Smooth muscle cell (in vitro differentiated cells): ENCODE results near the gene CBX8. TPM values are rescaled to one million over a fixed set of nuclear protein-coding genes. Genes with fewer than 3 reads are reported as not detected.
"Not testable (repeated sequence)": the region's sequence is repeated elsewhere in the genome, so short reads cannot be mapped to it uniquely, and the experiment has no call there.

Experiments
- DNase-seq: peaks from one replicate; lab custom pipeline; 2025; ENCODE audit not compliant: unreplicated experiment; lab: John Stamatoyannopoulos, UW
- H2AFZ ChIP-seq: fragments of 200-600 bp; sonication (generic); 2 replicates; pipeline ENCODE4 v1.6.0; 2016; ENCODE audit warnings: antibody characterized with exemption, low read depth, mild to moderate bottlenecking
- H3F3A ChIP-seq: fragments of 200-600 bp; sonication (generic); 2 replicates; pipeline ENCODE4 v1.6.0; 2017; ENCODE audit warnings: antibody characterized with exemption, low read depth
- H3K27ac ChIP-seq: fragments of 200-600 bp; sonication (generic); 2 replicates; pipeline ENCODE4 v1.5.1; 2016; ENCODE audit warnings: low read depth, mild to moderate bottlenecking
- H3K27me3 ChIP-seq: fragments of 200-600 bp; sonication (generic); 2 replicates; pipeline ENCODE4 v1.6.1; 2016; ENCODE audit warnings: low read depth, mild to moderate bottlenecking
- H3K36me3 ChIP-seq: fragments of 200-600 bp; sonication (generic); 2 replicates; pipeline ENCODE4 v1.5.1; 2016; ENCODE audit warnings: low read depth
- H3K4me1 ChIP-seq: fragments of 200-600 bp; sonication (generic); 2 replicates; pipeline ENCODE4 v1.5.1; 2016; ENCODE audit warnings: low read depth
- H3K4me2 ChIP-seq: fragments of 200-600 bp; sonication (generic); 2 replicates; pipeline ENCODE4 v1.6.0; 2016; ENCODE audit warnings: mild to moderate bottlenecking
- H3K4me3 ChIP-seq: fragments of 200-600 bp; sonication (generic); 2 replicates; pipeline ENCODE4 v1.5.1; 2016; ENCODE audit warnings: mild to moderate bottlenecking
- H3K79me2 ChIP-seq: fragments of 200-600 bp; sonication (generic); 2 replicates; pipeline ENCODE4 v1.6.0; 2016; ENCODE audit warnings: low read depth, mild to moderate bottlenecking
- H3K9ac ChIP-seq: fragments of 200-600 bp; sonication (generic); 2 replicates; pipeline ENCODE4 v1.6.0; 2016; ENCODE audit warnings: low read depth
- H3K9me3 ChIP-seq: fragments of 200-600 bp; sonication (generic); replicated peaks from 2 replicates; pipeline ENCODE4 v1.5.1; 2016; ENCODE audit warnings: low read depth
- H4K20me1 ChIP-seq: fragments of 200-600 bp; sonication (generic); 2 replicates; pipeline ENCODE4 v1.6.0; 2016; ENCODE audit warnings: low read depth
- CTCF ChIP-seq: fragments of 200-600 bp; sonication (generic); IDR thresholded peaks from 2 replicates; pipeline ENCODE4 v1.5.1; 2017; ENCODE audit warnings: borderline replicate concordance, mild to moderate bottlenecking, antibody characterized with exemption; ENCODE audit not compliant: insufficient read depth, poor library complexity, severe bottlenecking
- WGBS: methylation state at CpG from one replicate; pipeline ENCODE4 v1.1.7; 2016; ENCODE audit warnings: low lambda C conversion rate; 5-methylcytosine and 5-hydroxymethylcytosine counted together
- polyA plus RNA-seq: library from polyadenylated mRNA; unstranded; fragments of >200 nt; fragmentation: Nextera tagmentation; extraction: Ambion mirVana; gene quantifications from 2 replicates; pipeline ENCODE4 v1.2.1, GENCODE V29; 2016
- total RNA-seq: library from RNA; depleted of rRNA; stranded (reverse); fragments of >200 nt; gene quantifications from 2 replicates; pipeline ENCODE4 v1.2.3, GENCODE V29; 2014

Gene CBX8
- total and polyA plus RNA-seq, 2 experiments from 2014 or later: 2.6 to 4.3 TPM

GRCh38 chr17:79775632-79776031 is 21.2 kb downstream of the CBX8 start:
- H3K27me3 ChIP-seq: peaks cover 34% of the 10 kb centered on the region
- H3K4me3 ChIP-seq: no peak overlapping the region
- peaks cover 25% of the 10 kb centered on the region for H3K4me1 ChIP-seq
- H3K27ac ChIP-seq: no peak overlapping the region
- H3K36me3 ChIP-seq: no peaks in the 10 kb centered on the region
- H3K9ac ChIP-seq: no peak overlapping the region
- H3K79me2 ChIP-seq: no peaks in the 10 kb centered on the region
- DNase-seq: no peak
- peaks cover 11% of the 10 kb centered on the region for H4K20me1 ChIP-seq
- no peak for TF ChIP-seq CTCF
- no peak overlapping the region for H2AFZ ChIP-seq
- H3K4me2 ChIP-seq: no peak overlapping the region
- 90% methylated on average over 6 of the region's 6 CpGs for WGBS
- no peaks in the 10 kb centered on the region for H3K9me3 ChIP-seq
- peaks cover 8% of the 10 kb centered on the region for H3F3A ChIP-seq

- H4K20me1 ChIP-seq: peaks cover under 1% of the 10 kb centered on the region
- WGBS: 87% methylated on average over 8 of the region's 8 CpGs
- no peak for DNase-seq
Measured at GRCh38 chr17:79774561-79774975, 22.3 kb downstream of the CBX8 start.

GRCh38 chr17:79772726-79773125 is 24.2 kb downstream of the CBX8 start:
- not testable (repeated sequence) for H3K9ac ChIP-seq, H3K36me3 ChIP-seq, H3K79me2 ChIP-seq, H3K4me2 ChIP-seq, H3K9me3 ChIP-seq, H2AFZ ChIP-seq, DNase-seq, H4K20me1 ChIP-seq, H3F3A ChIP-seq, H3K27ac ChIP-seq, H3K4me3 ChIP-seq
- H3K27me3 ChIP-seq: peaks cover 34% of the 10 kb centered on the region
- peaks cover 17% of the 10 kb centered on the region for H3K4me1 ChIP-seq
- 88% methylated on average over 9 of the region's 9 CpGs for WGBS

More at GRCh38 chr17:79774561-79774975, 22.3 kb downstream of the CBX8 start:
- no peak overlapping the region for H3K27ac ChIP-seq
- peaks cover 34% of the 10 kb centered on the region for H3K27me3 ChIP-seq
- H3K9me3 ChIP-seq: no peaks in the 10 kb centered on the region
- no peak overlapping the region for H3K9ac ChIP-seq
- H3K4me1 ChIP-seq: peaks cover 18% of the 10 kb centered on the region
- no peaks in the 10 kb centered on the region for H3K79me2 ChIP-seq
- peaks cover 8% of the 10 kb centered on the region for H3F3A ChIP-seq
- H3K4me2 ChIP-seq: no peak overlapping the region
- no peak for TF ChIP-seq CTCF
- no peaks in the 10 kb centered on the region for H3K36me3 ChIP-seq
- H2AFZ ChIP-seq: no peak overlapping the region
- no peak overlapping the region for H3K4me3 ChIP-seq

- Histone ChIP-seq H4K20me1 (no peaks in the 10 kb centered on the region), H3F3A (no peaks in the 10 kb centered on the region), H2AFZ (no peak overlapping the region), H3K36me3 (no peaks in the 10 kb centered on the region), H3K4me3 (no peak overlapping the region), H3K27ac (no peak overlapping the region), H3K9ac (no peak overlapping the region), H3K79me2 (no peaks in the 10 kb centered on the region), H3K27me3 (peaks cover 29% of the 10 kb centered on the region), H3K9me3 (no peaks in the 10 kb centered on the region), H3K4me1 (peaks cover 6% of the 10 kb centered on the region), H3K4me2 (no peak overlapping the region)
- TF ChIP-seq CTCF: no peak
- WGBS: 90% methylated on average over 6 of the region's 6 CpGs
- no peak for DNase-seq
Measured at GRCh38 chr17:79771276-79771675, 25.6 kb downstream of the CBX8 start.
